ENCODE results near the gene CCDC88C.

DNA sequence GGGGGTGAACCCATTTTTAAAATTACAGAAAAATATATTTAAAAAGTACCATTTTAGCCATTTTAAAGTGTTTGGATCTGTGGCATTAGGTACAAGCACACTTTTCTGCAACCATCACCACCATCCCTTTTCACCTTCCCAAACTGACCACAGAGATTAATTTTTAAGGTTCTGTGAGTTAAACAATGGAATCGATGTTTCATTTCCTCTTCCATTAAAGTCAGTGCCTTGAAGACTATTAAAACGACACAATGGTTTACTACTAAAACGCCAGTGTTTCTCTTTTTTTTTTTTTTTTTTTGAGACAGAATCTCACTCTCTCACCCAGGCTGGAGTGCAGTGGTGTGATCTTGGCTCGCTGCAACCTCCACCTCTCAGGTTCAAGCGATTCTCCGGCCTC is 95.0 kb downstream of the CCDC88C start:
- TF ChIP-seq CTCF (IDR thresholded peaks at IDR 0.05) (no peak), POLR2A (IDR thresholded peaks at IDR 0.05) (no peak)
